Nephron (organoid): ENCODE data around the gene MRPL2.

ENCODE experiments used
- H3K27ac Mint-ChIP-seq, 3 experiments: 2 replicates each; pipeline ENCODE4 v1.8.0; 2020; ENCODE audit warnings: mixed read lengths in 3 of 3, mild to moderate bottlenecking in 2 of 3, moderate library complexity in 1 of 3
- H3K27me3 Mint-ChIP-seq: 2 replicates; pipeline ENCODE4 v1.8.0; 2021; ENCODE audit warnings: low read depth, mild to moderate bottlenecking, moderate library complexity, mixed read lengths
- H3K36me3 Mint-ChIP-seq: 2 replicates; pipeline ENCODE4 v1.8.0; 2020; ENCODE audit warnings: low read depth, mixed read lengths
- H3K4me1 Mint-ChIP-seq: 2 replicates; pipeline ENCODE4 v1.8.0; 2020; ENCODE audit warnings: mixed read lengths
- H3K4me3 Mint-ChIP-seq, 3 experiments: 2 replicates each; pipeline ENCODE4 v1.8.0; 2020; ENCODE audit warnings: mild to moderate bottlenecking in 3 of 3, mixed read lengths in 3 of 3, moderate library complexity in 2 of 3
- H3K9me3 Mint-ChIP-seq: 2 replicates; pipeline ENCODE4 v1.8.0; 2020; ENCODE audit warnings: mixed read lengths
- CTCF ChIP-seq, 3 experiments: fragments of 200-600 bp; sonication (generic); IDR thresholded peaks; one replicate each; pipeline ENCODE4 v1.5.0; 2021; ENCODE audit warnings: antibody characterized with exemption in 3 of 3; ENCODE audit not compliant: unreplicated experiment in 3 of 3

The MRPL2 gene

DNA sequence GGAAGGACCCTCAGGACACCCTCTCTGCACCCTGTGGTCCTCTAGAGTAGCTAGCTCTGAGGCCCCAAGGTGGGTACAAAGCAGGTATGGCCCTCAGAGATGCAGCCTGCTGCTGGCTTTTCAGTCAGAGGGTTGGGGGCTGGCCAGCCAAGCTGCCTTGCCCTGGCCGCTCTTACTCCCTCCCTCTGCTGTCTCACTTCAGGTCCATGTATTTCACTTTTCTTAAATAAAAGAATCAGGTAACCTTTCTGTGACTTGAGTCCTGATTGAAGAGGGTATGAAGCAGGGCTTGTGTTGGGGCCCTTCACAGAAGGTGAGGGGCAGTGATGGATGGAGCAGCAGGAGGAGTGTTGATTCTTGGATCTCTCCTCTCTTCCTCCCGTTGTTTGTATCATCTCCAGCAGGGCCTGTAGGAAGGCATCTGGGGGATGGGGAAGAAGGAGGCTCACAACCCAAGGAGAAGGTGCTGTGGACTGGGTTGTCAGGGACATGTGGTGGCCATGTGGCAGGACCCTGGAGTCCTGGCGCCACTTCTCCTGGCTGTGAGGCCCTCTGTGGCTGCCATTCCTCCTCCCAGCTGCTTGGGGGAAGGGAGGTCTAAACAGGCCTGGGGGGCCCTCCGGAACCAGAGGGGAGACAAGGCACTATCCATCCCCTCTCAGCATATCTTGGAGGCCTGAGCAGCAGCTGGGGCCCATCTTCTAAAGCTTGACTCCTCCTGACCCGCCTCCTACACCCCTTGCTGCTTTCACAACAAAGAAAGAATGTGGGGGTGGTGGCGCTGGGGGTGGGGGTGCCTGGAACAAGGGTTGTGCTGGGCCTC is 15.8 kb upstream of the MRPL2 start:
- peaks cover 69% of the 10 kb centered on the region for H3K4me1 Mint-ChIP-seq
- peak overlapping the region; percentile 82 to 90 (median 89) for H3K4me3 Mint-ChIP-seq
- peaks cover 29% of the 10 kb centered on the region for H3K36me3 Mint-ChIP-seq
- H3K27ac Mint-ChIP-seq = peak overlapping the region; percentile 95 to 99 (median 97)
- no peaks in the 10 kb centered on the region for H3K9me3 Mint-ChIP-seq
- no peaks in the 10 kb centered on the region for H3K27me3 Mint-ChIP-seq
- no peak for TF ChIP-seq CTCF (IDR thresholded peaks at IDR 0.05; ENCODE audit: unreplicated experiment in 3 of 3)

- TF ChIP-seq CTCF (IDR thresholded peaks at IDR 0.05; ENCODE audit: unreplicated experiment in 3 of 3) = peak; percentile 59 to 78 (median 67)
- Mint-ChIP-seq H3K4me3 (peak overlapping the region; percentile 53 to 60 (median 59)), H3K36me3 (peaks cover 43% of the 10 kb centered on the region), H3K4me1 (peaks cover 40% of the 10 kb centered on the region), H3K27me3 (no peaks in the 10 kb centered on the region), H3K9me3 (no peaks in the 10 kb centered on the region), H3K27ac (peak overlapping the region; percentile 80 to 97 (median 95))
Measured at GRCh38 chr6:43070028-43070632, 10.9 kb upstream of the MRPL2 start.

DNA sequence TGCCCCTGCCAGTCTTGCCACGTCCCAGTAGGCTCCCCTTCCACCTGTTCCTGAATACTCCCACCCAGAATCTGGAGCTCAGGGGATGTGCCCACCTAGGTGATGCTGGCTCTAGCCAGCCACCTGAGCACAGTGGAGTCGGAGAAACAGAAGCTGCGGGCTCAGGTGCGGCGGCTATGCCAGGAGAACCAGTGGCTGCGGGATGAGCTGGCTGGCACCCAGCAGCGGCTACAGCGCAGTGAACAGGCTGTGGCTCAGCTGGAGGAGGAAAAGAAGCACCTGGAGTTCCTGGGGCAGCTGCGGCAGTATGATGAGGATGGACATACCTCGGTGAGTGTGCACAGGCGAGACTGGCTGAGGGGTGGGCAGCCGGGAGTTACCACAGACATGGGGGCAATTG is 3.6 kb upstream of the MRPL2 start:
- no peak overlapping the region for H3K27ac Mint-ChIP-seq
- peaks cover 38% of the 10 kb centered on the region for H3K4me1 Mint-ChIP-seq
- no peak overlapping the region for H3K4me3 Mint-ChIP-seq
- H3K27me3 Mint-ChIP-seq = no peaks in the 10 kb centered on the region
- no peak for TF ChIP-seq CTCF (IDR thresholded peaks at IDR 0.05; ENCODE audit: unreplicated experiment in 3 of 3)
- H3K9me3 Mint-ChIP-seq = no peaks in the 10 kb centered on the region
- peaks cover 47% of the 10 kb centered on the region for H3K36me3 Mint-ChIP-seq

DNA sequence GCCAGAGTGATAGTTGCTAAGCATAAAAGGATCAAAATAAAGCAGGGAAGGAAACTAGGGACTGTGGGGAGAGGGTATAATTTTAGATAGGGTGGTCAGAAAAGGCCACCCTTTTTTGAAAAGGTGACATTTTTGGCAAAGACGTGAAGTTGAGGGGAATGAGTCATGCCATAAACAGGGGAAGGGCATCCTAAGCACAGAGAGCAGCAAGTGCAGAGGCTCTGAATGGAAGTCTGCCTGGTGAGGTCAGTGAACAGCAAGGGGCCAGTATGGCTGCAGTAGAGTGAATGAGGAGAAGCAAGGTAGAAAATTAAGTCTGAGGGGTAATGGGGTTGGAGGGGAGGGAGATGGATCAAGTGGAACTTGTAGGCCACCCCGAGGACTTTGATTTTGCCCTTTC is 2.6 kb upstream of the MRPL2 start:
- Mint-ChIP-seq H3K4me1 (peaks cover 38% of the 10 kb centered on the region), H3K4me3 (peak overlapping the region; percentile 68 to 97 (median 96)), H3K9me3 (no peaks in the 10 kb centered on the region), H3K27me3 (no peaks in the 10 kb centered on the region), H3K27ac (peak overlapping the region; percentile 77 to 99 (median 97)), H3K36me3 (peaks cover 51% of the 10 kb centered on the region)
- no peak for TF ChIP-seq CTCF (IDR thresholded peaks at IDR 0.05; ENCODE audit: unreplicated experiment in 3 of 3)

- peaks cover 46% of the 10 kb centered on the region for H3K36me3 Mint-ChIP-seq
- peaks cover 38% of the 10 kb centered on the region for H3K4me1 Mint-ChIP-seq
- TF ChIP-seq CTCF (IDR thresholded peaks at IDR 0.05; ENCODE audit: unreplicated experiment in 3 of 3) = no peak
- peak overlapping the region; percentile 97 to 100 (median 99) for H3K27ac Mint-ChIP-seq
- no peaks in the 10 kb centered on the region for H3K27me3 Mint-ChIP-seq
- H3K9me3 Mint-ChIP-seq = no peaks in the 10 kb centered on the region
- H3K4me3 Mint-ChIP-seq = peak overlapping the region; percentile 96 to 97 (median 96)
Measured at GRCh38 chr6:43060755-43061633, 1.8 kb upstream of the MRPL2 start.
